Adrenal gland (tissue), 5 donors: ENCODE data around the gene APP.

Source experiments
- POLR2A ChIP-seq, 2 donors: fragments of 450-650 bp; IDR thresholded peaks; one replicate each; pipeline ENCODE4 v1.6.1; 2017; ENCODE audit warnings: antibody characterized with exemption in 2 of 2, mild to moderate bottlenecking in 2 of 2, moderate library complexity in 1 of 2
- TF ChIP-seq, protein P1 (sequence below), 6 experiments: fragments of 450-650 bp in 4 of 6; fragments of 200-600 bp in 2 of 6; sonication (generic) in 1 of 6; IDR thresholded peaks; 1 replicate in 5 of 6; 2 replicates in 1 of 6; pipeline versions ENCODE4 v1.5.1 to v1.8.0; 2016 to 2021; ENCODE audit warnings: antibody characterized with exemption in 6 of 6, mild to moderate bottlenecking in 2 of 6, moderate library complexity in 1 of 6
- donor health status: DM: no; HTN: no; CAD: no.

DNA sequence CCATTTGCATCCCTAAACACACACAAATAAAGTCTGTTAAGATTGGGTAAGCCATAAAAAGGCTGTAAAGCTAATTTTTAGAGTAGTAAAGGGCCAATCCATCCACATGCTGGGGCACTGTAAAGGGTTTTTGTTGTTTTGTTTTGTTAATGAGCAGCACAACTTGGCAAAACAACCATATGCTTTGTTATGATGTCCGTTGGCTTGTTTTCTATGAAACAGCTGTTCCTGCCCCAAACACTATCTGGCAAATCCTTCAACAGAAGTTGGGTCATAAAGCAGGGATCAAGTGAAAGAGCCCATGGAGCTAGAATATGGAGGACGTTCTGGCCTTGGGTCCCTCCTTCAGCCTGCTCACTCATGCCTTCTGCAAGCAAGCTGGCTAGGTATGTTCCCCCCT, 183.6 kb downstream of the APP start:
- TF ChIP-seq POLR2A (IDR thresholded peaks at IDR 0.05), result no peak
- TF ChIP-seq, protein P1, sequence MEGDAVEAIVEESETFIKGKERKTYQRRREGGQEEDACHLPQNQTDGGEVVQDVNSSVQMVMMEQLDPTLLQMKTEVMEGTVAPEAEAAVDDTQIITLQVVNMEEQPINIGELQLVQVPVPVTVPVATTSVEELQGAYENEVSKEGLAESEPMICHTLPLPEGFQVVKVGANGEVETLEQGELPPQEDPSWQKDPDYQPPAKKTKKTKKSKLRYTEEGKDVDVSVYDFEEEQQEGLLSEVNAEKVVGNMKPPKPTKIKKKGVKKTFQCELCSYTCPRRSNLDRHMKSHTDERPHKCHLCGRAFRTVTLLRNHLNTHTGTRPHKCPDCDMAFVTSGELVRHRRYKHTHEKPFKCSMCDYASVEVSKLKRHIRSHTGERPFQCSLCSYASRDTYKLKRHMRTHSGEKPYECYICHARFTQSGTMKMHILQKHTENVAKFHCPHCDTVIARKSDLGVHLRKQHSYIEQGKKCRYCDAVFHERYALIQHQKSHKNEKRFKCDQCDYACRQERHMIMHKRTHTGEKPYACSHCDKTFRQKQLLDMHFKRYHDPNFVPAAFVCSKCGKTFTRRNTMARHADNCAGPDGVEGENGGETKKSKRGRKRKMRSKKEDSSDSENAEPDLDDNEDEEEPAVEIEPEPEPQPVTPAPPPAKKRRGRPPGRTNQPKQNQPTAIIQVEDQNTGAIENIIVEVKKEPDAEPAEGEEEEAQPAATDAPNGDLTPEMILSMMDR (IDR thresholded peaks at IDR 0.05), result no peak
